ENCODE data around the gene NUP50.
"Not testable (repeated sequence)": the region's sequence is repeated elsewhere in the genome, so short reads cannot be mapped to it uniquely, and the experiment has no call there.

The NUP50 gene

DNA sequence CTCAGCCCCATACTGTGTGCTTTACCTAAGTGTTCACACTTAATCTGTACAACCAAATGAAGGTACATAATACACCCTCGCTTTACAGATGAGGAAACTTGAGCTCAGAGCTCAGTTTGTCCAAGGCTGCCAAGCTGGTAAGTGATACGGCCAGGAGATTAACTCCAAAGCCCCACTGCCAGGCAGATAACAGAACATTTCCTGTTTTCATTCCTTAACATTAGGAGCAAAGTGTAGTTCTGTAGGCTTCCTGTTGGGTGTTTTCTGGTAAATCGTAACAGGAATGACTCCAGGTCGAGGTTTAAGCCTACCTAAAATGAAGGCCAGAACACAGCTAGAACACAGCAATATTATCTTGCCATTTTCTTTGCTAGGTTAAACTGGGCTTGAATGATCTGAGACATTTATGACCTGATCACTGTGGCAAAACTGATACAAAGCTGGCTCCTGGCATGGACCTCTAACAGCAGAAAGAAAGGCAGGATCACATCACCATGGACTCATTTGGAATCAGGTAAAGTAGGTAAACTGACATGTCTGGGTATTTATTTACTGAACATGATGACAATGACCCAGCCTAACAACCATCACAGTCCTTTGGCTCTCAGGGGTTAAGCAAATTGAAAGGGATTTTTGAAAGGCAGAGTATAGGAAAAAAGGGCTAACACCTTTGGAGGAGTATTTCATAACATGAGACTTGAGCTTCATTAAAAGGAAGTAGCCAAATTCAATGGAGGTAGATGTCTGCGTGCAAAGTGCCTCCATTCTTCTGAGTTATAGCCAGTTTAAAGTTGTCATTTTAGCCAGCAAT is 3.9 kb upstream of the NUP50 start:
- DNase-seq (ENCODE audit: low read depth in 2 of 2) = no peak

DNA sequence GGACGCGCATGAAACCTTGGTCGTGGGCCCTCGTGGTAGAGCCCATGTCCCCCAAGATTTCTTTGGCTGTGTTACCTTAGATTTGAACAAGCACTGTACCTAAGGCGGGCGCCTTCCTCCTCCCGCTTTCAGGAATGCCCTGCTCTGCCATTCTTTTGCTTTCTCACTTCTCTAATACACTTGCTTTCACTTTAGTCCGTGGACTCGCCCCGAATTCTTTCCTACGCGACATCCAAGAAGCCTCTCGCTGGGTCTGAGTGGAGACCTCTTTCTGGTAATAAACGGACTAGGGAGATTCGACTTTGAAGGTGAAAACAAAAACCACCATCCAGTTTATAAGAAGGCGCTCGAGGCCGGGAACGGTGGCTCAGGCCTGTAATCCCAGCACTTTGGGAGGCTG is 1.2 kb upstream of the NUP50 start:
- no peak for DNase-seq (ENCODE audit: low read depth in 2 of 2)

DNA sequence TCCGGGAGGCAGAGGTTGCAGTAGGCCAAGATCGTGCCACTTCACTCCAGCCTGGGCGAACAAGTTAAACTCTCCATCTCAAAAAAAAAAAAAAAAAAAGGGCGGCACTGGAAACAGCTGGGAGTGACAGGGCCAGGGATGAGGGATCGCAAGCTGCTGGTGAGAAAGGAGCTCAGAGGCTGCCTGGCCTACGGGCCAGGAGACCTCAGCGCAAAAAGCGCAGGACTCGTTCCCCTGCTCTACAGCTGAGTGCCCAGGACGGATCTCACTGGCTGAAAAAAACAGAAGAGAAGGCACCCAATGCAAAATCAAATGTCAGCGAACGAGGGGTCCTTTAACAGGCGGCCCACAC is 650 bp upstream of the NUP50 start:
- no peak for DNase-seq (ENCODE audit: low read depth in 2 of 2)

DNA sequence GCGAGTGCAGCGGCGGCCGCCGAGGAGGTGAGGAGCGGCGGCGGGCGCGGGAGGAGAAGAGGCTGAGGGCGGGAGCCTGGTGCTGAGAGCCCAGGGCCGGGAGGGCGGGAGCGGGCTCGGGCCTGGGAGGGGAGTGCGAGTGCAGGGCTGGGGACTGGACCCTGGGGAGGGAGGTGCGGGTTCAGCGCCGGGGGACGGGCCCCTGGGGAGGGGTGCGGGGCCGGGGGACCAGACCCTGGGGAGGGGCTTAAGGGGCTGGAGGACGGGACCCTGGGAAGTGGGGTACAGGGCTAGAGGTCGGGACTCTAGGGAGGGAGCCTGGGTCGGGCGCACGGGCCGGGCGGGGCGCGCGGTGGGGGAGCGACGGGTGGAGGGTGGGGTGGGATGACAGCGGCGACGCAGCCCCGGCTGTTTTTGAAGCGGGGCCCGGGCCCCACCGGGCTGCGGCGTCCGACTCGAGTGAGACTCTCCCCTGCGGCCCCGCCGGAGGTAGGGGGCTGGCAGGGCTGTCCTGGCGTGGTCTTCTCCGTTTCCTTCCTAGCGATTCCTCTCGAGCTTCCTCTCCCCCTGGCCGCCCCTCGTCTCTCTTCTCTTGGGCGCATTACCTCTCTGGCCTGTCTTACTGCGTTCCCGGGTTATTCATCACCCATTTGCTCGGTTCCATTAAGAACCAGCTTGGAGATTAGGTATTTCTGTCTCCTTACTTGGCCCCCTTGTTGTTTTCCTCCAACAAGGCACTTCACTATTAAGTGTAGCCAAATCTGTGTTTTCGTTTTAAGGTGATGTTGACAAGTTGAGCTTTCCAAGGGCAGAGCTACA is 754 bp downstream of the NUP50 start:
- no peak for DNase-seq (ENCODE audit: low read depth in 2 of 2)

DNA sequence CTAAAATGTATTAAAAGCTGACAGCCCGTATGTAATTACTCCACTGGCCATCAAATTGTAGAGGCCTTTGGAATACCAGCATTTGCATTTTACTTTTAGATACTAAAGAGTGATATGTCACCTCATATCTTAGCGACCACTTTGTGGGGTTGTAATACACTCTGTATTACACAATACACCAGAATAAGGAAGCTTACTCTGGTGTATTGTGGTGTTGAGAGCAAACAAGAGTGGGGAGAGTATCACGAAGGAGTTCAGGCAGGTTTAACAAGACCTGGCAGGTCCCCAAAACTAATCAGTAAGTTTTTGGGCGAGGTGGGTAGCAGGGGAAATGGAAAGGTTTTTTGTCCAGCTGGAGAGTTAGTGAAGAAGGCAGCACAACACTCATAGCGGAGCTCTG is 3.2 kb downstream of the NUP50 start:
- DNase-seq (ENCODE audit: low read depth in 2 of 2) = no peak

DNA sequence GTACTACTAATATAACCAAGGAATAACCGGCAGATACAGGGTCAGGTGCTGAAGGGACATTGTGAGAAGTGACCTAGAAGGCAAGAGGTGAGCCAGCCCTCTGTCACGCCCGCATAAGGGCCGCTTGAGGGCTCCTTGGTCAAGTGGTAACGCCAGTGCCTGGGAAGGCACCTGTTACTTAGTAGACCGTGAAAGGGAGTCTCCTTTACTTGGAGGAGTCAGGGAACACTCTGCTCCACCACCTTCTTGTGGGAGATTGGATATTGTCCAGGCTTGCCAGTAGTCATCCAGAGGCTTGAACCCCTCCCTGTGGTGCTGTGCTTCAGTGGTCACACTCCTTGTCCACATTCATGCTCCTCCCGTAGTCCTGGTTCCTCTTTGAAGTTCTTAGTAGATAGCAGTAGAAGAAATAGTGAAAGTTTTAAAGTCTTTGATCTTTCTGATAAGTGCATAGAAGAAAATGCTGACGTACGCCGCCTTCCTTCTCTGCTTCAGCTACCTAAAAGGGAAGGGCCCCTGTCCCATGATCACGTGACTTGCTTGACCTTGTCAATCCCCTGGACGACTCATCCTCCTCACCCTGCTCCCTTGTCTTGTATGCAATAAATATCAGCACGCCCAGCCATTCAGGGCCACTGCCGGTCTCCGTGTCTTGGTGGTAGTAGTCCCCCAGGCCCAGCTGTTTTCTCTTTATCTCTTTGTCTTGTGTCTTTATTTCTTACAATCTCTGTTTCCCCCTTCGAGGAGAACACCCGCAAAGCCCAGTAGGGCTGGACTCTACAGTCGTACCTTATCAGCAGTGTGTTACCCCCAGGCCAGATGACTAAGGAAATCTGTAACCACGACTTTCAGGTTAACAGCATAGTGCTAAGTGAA is 6.1 kb downstream of the NUP50 start:
- no peak for DNase-seq (ENCODE audit: low read depth in 2 of 2)

DNA sequence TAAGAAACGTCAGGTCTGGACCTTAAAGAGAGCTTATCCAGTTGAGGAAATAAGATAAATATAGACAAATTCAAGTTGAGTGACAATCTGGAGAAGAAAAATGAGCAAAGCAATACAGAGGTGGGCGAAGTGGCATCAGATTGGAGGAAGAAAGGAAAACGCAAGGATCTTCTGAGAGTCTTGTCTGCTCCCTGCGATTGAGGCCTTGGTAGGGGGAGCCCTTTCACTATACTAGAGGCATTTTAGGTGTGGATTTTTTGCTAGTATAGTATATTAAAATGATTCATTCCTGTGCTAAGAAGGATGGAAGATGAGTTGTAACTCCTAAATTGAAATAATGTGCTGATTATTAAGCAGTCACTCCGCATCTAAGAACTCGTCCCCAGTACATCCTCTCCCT is 8.1 kb downstream of the NUP50 start:
- DNase-seq (ENCODE audit: low read depth in 2 of 2) = no peak

DNA sequence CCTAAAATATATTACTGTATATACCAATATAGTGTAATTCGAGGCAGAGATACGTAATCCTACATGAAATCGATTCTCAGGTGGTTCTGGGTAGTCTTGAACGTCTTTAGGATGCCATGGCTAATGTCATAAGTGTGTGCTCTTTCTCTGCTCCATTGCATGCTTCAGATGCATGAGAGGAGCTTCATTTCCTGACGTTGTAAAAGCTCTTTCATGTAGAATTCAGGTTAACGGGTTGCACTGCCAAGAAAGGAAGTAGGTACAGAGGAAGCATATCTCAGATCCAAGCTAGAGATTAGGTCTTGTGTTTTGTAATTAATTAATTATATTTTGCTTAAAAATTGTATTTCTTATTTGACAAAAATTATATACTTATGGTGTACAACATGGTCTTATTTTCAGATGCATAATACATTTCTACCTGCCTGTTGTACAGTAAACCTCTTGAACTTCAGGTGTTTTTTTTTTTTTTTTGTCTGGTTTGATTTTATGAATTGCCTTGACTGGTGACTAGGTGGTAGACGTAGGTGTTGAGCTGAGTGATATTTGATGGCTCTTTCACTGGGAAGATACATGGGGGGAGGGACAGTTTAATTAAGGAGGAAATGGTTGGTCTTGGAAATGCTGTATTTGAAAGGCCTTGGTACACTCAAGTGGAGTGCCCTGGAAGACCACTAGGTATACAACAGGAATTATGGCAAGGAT is 9.3 kb downstream of the NUP50 start:
- no peak for DNase-seq (ENCODE audit: low read depth in 2 of 2)

DNA sequence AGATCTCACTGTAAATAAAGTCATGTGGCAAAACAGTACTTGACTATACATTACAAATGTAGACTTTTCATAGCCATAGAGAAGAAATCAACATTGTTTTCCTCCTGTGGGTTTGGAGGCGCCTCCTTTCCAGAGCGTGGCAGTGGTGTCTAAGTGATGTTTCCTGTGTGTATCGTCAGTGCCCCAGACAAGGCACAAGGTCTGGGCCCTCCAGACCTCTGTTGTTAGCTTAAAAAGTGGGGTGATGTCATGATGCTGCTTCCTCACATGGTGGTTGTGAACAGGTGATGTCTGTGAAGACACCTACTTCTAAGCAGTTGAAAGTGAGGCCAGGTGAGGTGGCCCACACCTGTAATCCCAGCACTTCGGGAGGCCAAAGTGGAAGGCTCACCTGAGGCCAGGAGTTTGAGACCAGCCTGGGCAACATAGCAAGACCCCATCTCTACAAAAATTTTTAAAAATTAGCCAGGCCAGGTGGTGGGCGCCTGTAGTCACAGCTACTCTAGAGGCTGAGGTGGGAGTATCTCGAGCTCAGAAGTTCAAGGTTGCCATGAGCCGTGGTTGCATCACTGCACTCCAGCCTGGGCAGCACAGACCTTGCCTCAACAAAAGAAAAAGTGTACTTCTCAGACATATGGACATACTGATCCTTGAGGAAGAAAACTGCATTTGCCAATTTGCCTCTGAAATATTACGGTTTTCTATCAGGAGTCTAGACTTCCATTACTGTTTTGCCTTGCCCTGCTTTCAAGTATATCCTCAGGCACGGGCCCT is 15.7 kb downstream of the NUP50 start:
- DNase-seq (ENCODE audit: low read depth in 2 of 2) = no peak

DNA sequence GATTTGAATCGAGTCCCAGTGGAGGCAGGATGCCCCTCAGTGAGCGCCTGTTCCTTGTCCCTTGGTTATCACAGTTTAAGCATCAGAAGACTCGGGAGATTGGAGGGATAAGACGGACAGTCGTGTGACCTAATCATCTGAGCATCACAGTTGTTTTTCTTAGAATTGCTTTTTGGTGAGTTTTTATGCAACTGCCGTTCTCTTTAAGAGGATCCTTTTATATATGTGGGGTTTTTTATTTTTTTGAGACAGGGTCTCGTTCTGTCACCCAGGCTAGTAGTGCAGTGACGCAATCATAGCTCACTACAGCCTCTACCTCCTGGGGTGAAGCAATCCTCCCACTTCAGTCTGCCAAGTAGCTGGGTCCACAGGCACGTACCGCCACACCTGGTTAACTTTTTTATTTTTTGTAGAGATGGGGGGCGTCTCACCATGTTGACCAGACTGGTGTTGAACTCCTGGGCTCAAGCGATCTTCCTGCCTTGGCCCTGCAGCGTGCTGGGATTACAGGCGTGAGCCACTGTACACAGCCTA is 16.5 kb downstream of the NUP50 start:
- DNase-seq (ENCODE audit: low read depth in 2 of 2) = no peak

DNA sequence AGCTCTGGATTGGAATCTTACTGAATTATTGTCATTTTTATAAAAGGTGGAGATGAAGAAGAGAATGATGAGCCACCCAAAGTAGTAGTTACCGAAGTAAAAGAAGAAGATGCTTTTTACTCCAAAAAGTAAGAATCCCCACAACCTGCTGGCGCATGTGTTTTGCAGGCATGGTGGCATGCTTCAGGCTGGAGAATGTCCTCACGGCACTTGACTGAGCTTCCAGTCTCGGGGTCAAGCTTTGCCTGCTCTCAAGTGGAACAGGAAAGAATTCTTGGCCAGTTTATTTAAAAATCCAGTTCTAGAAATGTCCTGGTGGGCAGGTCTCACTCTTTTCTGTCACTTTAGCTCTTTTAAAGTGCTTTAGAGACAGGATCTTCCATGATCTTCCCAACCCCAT is 17.5 kb downstream of the NUP50 start:
- DNase-seq (ENCODE audit: low read depth in 2 of 2) = no peak

DNA sequence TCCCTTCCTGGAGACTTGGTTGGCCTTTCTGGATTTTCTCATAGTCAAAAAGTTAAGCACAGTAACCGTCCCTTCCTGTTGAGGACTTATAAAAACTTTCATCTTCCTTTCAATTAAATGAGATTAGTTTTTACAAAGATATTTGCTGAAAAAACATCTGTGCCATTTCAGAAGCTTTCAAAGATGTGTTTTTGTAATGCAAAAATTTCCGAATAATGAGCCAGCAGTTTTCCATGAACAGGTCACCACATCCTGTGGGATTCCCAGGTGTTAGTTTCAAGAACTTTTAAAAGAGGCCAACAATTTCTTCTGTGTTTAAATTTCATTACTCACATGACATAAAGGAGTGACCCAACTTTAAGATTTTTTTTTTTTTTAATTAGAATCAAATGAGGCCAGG is 18.0 kb downstream of the NUP50 start:
- no peak for DNase-seq (ENCODE audit: low read depth in 2 of 2)

DNA sequence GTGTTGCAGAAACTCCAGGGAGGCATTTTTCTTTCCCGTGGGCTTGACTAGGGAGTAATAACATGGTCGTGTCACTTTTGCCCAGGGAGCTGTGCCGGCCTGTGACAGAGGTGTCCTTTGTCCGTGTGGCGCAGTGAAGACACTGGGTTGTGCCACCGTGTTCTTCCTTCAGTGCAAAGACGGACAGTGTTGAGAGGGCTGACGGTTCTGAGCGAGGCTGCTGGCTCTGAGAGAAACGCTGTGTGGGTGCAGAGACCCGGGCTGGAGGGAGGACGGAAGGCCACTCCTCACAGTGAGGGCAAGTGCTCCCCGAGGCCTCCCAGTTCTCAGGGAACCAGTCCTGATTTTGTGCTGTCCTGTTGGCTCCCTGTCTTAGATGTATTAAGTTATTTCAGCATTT is 20.2 kb downstream of the NUP50 start:
- no peak for DNase-seq (ENCODE audit: low read depth in 2 of 2)

DNA sequence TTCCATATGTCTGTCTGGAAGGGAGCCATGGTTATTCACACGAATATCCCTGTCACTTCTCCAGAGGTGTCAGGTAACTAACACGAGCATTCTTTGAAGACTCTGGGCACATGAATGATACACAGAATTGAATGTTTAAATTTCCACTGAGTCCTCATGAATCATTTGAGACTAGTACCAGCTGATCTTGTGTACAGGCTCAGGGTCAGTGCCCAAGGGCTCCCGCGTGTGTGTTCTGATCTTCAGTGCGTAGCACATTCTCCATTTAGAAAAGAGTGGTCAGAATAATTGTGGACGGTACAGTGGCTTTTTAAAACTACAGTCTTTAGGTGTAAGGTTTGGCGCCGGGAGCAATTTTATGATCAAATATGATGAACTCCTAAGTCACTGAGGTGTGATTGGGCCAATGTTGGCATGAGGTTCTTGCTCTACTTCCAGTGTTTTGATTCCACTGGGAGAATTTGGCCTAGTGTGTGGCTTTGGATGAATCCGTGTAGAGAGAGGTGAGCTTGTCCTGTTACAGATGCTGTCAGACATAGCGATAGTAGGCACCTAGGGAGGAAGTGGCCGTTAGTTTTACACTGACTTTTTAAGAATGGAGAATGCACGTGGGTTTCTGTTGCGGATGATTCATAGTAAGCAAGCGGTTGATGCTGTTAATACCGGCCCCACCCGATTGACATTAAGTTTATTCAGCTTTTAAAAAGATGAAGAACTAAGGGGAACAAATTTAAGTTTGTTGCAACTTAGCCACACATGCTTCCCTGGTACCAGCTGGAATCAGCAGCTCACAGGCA is 22.2 kb downstream of the NUP50 start:
- DNase-seq (ENCODE audit: low read depth in 2 of 2) = no peak

DNA sequence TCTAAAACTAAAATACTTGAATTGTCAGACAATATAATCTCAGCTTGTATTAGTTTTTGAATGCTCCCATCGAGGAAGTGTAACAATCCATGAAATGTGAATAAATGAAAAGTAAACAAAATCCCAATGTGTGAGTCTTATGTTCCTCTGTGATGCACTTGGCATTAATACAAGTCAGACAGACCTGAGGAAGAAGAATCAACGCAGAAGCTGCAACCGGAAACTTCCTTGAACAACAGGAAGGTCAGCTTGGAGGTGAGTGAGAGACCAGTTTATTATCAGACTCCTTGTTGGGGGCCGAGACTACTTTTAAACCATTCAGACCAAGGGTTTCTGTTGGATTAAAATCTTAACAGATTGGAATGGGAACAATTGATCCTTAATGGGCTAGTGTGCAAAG is 24.2 kb downstream of the NUP50 start:
- DNase-seq (ENCODE audit: low read depth in 2 of 2) = no peak

DNA sequence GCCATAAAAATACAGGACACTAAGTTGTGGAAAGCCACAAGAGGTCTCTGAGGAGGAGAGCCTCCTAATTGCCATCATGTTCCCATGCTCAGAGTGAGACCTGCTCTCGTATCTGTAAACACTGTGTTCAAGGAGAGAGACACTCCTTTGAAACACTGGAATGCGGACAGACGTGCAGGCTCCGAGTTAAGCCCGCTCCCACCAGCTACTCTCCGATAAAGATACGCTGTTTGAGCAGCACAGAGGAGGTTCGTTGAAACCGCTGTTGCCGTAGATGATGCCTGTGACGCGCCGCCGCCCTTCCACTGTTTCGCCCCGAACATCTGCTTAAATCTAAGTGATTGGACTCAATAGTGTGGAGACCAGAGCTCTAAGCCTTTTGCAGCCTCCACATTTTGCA is 25.1 kb downstream of the NUP50 start:
- no peak for DNase-seq (ENCODE audit: low read depth in 2 of 2)

DNA sequence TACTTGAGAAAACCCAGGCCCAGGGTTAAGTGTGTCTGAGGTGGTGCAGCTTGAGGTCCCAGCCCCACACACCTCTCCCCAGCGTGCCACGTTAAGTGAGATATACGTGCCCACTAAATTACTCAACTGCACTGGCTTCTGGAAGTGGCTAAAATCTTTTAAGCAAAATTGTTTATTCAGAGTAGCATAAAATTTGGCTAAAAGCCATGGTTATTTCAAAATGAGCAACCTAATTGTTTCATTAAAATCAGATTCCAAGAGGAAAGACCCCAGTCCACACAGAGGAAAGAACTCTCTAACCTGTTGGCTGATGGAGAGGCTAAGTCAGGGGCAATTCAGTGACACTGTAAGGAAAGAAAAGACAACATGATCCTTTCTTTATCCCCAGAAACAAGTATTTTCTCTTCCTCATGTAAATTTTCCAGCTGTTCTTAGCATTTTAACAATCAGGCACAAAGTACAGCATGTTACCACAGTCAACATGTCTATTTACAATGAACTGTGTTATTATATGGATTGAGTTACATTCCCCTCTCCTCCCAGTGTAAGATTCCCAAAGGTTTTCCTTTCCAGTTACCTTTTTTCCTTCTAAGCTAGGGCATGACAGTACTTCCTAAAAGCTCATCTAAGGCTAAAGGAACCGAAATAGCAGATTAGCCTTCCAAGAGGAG is 26.6 kb downstream of the NUP50 start:
- no peak for DNase-seq (ENCODE audit: low read depth in 2 of 2)

DNA sequence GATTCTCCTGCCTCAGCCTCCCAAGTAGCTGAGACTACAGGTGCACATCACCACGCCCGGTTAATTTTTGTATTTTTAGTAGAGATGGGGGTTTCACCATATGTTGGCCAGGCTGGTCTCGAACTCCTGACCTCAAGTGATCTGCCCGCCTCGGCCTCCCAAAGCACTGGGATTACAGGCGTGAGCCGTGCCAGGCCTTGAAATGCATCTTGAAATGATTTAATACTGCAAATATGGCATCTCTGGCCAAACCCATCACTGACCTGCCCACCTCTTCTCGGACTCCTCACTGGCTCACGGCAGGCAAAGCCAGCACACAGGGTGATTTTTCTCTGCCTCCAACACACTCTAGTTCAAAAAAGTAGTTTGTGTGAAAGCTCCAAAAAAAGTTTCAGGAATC is 28.0 kb downstream of the NUP50 start:
- DNase-seq (ENCODE audit: low read depth in 2 of 2) = not testable (repeated sequence)

DNA sequence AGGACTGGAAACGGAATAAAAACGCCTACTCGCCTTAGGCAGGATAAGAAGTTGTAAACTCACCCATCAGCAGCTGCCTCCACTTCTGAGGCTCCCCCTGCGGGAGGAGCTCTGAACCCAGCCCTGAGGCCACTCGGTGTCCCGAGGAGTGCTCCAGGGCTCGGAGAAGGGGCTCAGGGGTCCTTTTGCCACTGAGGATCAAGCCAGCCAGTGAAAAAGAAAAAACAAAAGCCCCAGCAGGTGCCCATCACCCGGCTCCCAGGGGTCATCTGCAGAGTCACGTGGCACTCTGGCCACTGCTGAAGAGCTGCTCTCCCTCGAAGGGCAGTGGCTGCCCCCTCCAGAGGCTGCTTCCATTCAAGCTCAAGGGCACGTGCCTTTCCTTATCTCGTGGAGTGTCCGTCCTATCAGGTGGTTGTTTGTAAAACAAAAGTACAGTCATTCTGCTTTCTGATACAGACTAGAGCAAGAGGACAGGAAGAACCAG is 29.0 kb downstream of the NUP50 start:
- DNase-seq (ENCODE audit: low read depth in 2 of 2) = no peak
